Measurements from ENCODE around the gene RABL6.
"Not testable (repeated sequence)": the region's sequence is repeated elsewhere in the genome, so short reads cannot be mapped to it uniquely, and the experiment has no call there.

The RABL6 gene

GRCh38 chr9:136840877-136841645, 33.3 kb downstream of the RABL6 start:
- no peak overlapping the region for H3K4me3 ChIP-seq (ENCODE audit: low read depth, low read length)
- TF ChIP-seq, protein P1, sequence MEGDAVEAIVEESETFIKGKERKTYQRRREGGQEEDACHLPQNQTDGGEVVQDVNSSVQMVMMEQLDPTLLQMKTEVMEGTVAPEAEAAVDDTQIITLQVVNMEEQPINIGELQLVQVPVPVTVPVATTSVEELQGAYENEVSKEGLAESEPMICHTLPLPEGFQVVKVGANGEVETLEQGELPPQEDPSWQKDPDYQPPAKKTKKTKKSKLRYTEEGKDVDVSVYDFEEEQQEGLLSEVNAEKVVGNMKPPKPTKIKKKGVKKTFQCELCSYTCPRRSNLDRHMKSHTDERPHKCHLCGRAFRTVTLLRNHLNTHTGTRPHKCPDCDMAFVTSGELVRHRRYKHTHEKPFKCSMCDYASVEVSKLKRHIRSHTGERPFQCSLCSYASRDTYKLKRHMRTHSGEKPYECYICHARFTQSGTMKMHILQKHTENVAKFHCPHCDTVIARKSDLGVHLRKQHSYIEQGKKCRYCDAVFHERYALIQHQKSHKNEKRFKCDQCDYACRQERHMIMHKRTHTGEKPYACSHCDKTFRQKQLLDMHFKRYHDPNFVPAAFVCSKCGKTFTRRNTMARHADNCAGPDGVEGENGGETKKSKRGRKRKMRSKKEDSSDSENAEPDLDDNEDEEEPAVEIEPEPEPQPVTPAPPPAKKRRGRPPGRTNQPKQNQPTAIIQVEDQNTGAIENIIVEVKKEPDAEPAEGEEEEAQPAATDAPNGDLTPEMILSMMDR (conservative IDR thresholded peaks at IDR 0.05; ENCODE audit: low read depth, low read length), result no peak
- peak; percentile 66 for DNase-seq (ENCODE audit: low read depth)

GRCh38 chr9:136841646-136842379, 34.1 kb downstream of the RABL6 start:
- not testable (repeated sequence) for H3K4me3 ChIP-seq (ENCODE audit: low read depth, low read length); DNase-seq (ENCODE audit: low read depth)

DNA sequence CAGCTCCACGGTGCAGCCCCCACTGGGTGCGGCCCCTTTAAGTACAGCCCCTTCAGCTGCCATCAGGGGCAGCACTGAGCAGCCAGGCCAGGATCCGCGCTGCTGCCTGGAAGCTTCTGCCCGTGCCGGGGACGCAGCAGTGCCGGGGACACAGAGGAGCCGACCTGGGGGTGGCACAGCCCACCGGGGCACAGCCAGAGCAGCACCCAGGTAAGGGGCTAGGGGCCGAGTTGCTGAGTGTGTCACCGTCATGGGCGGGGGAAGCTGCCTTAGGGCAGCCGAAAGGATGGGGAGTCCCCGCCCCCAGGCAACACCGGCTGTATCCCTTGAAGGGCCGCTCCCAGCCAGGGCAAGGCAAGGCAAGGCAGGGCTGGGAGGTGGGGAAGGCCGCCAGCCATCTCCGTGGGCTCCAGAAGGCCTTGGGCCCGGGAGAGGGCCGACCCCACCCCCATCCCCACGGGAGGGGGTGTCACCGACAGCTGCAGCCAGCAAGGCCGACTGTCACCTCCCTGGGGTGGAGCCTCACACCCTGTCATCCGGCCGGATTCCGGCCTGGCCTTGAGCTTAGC, 34.7 kb downstream of the RABL6 start, which contains the start of gene AJM1:
Gene AJM1 (plus strand): TSS at position 99 of the 569 bp plus-strand sequence. CDS start 1,937 bp downstream, outside the sequence.
- H3K4me3 ChIP-seq (ENCODE audit: low read depth, low read length), result peak within 1 kb of the TSS; percentile 57
- DNase-seq (ENCODE audit: low read depth), result peak; percentile 78
- TF ChIP-seq, protein P1 (conservative IDR thresholded peaks at IDR 0.05; ENCODE audit: low read depth, low read length), result peak; percentile 83

- not testable (repeated sequence) for H3K4me3 ChIP-seq (ENCODE audit: low read depth, low read length); DNase-seq (ENCODE audit: low read depth)
Measured at GRCh38 chr9:136843159-136843800, 35.5 kb downstream of the RABL6 start.

- TF ChIP-seq, protein P1 (conservative IDR thresholded peaks at IDR 0.05; ENCODE audit: low read depth, low read length), result peak; percentile 54
- not testable (repeated sequence) for DNase-seq (ENCODE audit: low read depth); H3K4me3 ChIP-seq (ENCODE audit: low read depth, low read length)
Measured at GRCh38 chr9:136843801-136844740, 36.3 kb downstream of the RABL6 start.

DNA sequence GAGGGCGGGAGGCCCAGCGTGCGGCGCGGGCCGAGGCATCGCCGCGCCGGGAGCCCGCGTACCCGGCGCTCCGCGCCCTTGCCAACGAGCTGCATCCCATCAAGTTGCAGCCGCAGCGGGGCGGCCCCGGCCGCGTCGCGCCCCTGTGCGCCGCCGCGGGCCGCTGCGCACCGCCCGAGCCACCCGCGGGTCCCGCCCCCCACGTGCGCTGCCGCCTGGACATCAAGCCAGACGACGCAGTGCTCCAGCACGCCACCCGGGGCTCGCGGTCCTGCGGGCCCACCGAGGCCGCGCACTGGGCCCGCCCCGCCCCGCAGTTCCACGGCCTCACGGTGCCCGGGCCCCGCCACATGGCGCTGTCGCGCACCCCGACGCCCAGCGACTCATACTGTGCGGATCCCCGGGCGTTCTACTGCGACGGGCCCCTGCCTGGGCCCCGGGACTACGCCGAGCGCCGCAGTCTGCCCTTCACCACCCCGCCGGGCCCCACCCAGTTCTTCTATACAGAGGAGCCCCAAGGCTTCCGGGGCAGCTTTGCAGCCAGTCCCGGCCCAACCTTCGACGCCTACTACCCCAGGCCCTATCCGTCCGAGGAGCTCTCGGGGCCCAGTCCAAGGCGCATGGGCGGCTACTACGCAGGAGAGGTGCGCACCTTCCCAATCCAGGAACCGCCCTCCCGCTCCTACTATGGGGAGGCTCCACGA, 37.2 kb downstream of the RABL6 start:
- no peak overlapping the region for H3K4me3 ChIP-seq (ENCODE audit: low read depth, low read length)
- TF ChIP-seq, protein P1 (conservative IDR thresholded peaks at IDR 0.05; ENCODE audit: low read depth, low read length), result no peak
- DNase-seq (ENCODE audit: low read depth), result no peak

Measured in choroid plexus epithelial cell (primary cell).